ENCODE results near the gene FAM131C.

The FAM131C gene

GRCh38 chr1:16093611-16094010 is 20.2 kb upstream of the FAM131C start:
- Histone ChIP-seq H3K9me3 (ENCODE audit: insufficient read depth, low read length) (no peaks in the 10 kb centered on the region), H3K4me1 (ENCODE audit: low read length) (peaks cover 8% of the 10 kb centered on the region), H3K27me3 (ENCODE audit: low read depth, low read length) (no peaks in the 10 kb centered on the region), H3K4me2 (ENCODE audit: low read length) (no peak overlapping the region), H4K20me1 (ENCODE audit: insufficient read depth, low read length) (no peaks in the 10 kb centered on the region), H2AFZ (ENCODE audit: low read depth, low read length) (no peak overlapping the region), H3K4me3 (ENCODE audit: low read length) (no peak overlapping the region), H3K36me3 (replicated peaks; ENCODE audit: low read depth, low read length) (no peaks in the 10 kb centered on the region), H3K79me2 (ENCODE audit: low read length) (no peaks in the 10 kb centered on the region), H3K9ac (ENCODE audit: low read length) (no peak overlapping the region), H3K27ac (ENCODE audit: low read length) (no peak overlapping the region)
- no peak for TF ChIP-seq EZH2phosphoT487 (IDR thresholded peaks at IDR 0.05; ENCODE audit: low read depth)
- no peak for TF ChIP-seq CTCF (IDR thresholded peaks at IDR 0.05; ENCODE audit: low read depth, low read length)

GRCh38 chr1:16092923-16093511 is 19.6 kb upstream of the FAM131C start:
- no peak overlapping the region for H3K4me2 ChIP-seq (ENCODE audit: low read length)
- H4K20me1 ChIP-seq (ENCODE audit: insufficient read depth, low read length) = no peaks in the 10 kb centered on the region
- H3K9me3 ChIP-seq (ENCODE audit: insufficient read depth, low read length) = no peaks in the 10 kb centered on the region
- H3K27me3 ChIP-seq (ENCODE audit: low read depth, low read length) = no peaks in the 10 kb centered on the region
- H3K4me3 ChIP-seq (ENCODE audit: low read length) = no peak overlapping the region
- H3K36me3 ChIP-seq (replicated peaks; ENCODE audit: low read depth, low read length) = no peaks in the 10 kb centered on the region
- no peak overlapping the region for H3K9ac ChIP-seq (ENCODE audit: low read length)
- no peak overlapping the region for H3K27ac ChIP-seq (ENCODE audit: low read length)
- no peak for TF ChIP-seq EZH2phosphoT487 (IDR thresholded peaks at IDR 0.05; ENCODE audit: low read depth)
- TF ChIP-seq CTCF (IDR thresholded peaks at IDR 0.05; ENCODE audit: low read depth, low read length) = no peak
- no peaks in the 10 kb centered on the region for H3K79me2 ChIP-seq (ENCODE audit: low read length)
- H2AFZ ChIP-seq (ENCODE audit: low read depth, low read length) = no peak overlapping the region
- peaks cover 8% of the 10 kb centered on the region for H3K4me1 ChIP-seq (ENCODE audit: low read length)

- Histone ChIP-seq H3K9me3 (ENCODE audit: insufficient read depth, low read length) (no peaks in the 10 kb centered on the region), H3K27me3 (ENCODE audit: low read depth, low read length) (no peaks in the 10 kb centered on the region)
- TF ChIP-seq EZH2phosphoT487 (IDR thresholded peaks at IDR 0.05; ENCODE audit: low read depth) (no peak), CTCF (IDR thresholded peaks at IDR 0.05; ENCODE audit: low read depth, low read length) (no peak)
Observed at GRCh38 chr1:16092097-16092922, 18.9 kb upstream of the FAM131C start.

GRCh38 chr1:16091296-16091695 is 17.8 kb upstream of the FAM131C start:
- no peaks in the 10 kb centered on the region for H3K79me2 ChIP-seq (ENCODE audit: low read length)
- no peak overlapping the region for H2AFZ ChIP-seq (ENCODE audit: low read depth, low read length)
- H3K9me3 ChIP-seq (ENCODE audit: insufficient read depth, low read length) = no peaks in the 10 kb centered on the region
- no peak overlapping the region for H3K9ac ChIP-seq (ENCODE audit: low read length)
- H3K36me3 ChIP-seq (replicated peaks; ENCODE audit: low read depth, low read length) = no peaks in the 10 kb centered on the region
- TF ChIP-seq CTCF (IDR thresholded peaks at IDR 0.05; ENCODE audit: low read depth, low read length) (no peak), EZH2phosphoT487 (IDR thresholded peaks at IDR 0.05; ENCODE audit: low read depth) (no peak)
- peaks cover 8% of the 10 kb centered on the region for H3K4me1 ChIP-seq (ENCODE audit: low read length)
- H3K4me3 ChIP-seq (ENCODE audit: low read length) = no peak overlapping the region
- no peak overlapping the region for H3K4me2 ChIP-seq (ENCODE audit: low read length)
- no peaks in the 10 kb centered on the region for H3K27me3 ChIP-seq (ENCODE audit: low read depth, low read length)
- H4K20me1 ChIP-seq (ENCODE audit: insufficient read depth, low read length) = no peaks in the 10 kb centered on the region
- no peak overlapping the region for H3K27ac ChIP-seq (ENCODE audit: low read length)

More at GRCh38 chr1:16092097-16092922, 18.9 kb upstream of the FAM131C start:
- H3K4me2 ChIP-seq (ENCODE audit: low read length) = no peak overlapping the region
- no peak overlapping the region for H3K9ac ChIP-seq (ENCODE audit: low read length)
- H4K20me1 ChIP-seq (ENCODE audit: insufficient read depth, low read length) = no peaks in the 10 kb centered on the region
- no peak overlapping the region for H3K4me3 ChIP-seq (ENCODE audit: low read length)
- H3K36me3 ChIP-seq (replicated peaks; ENCODE audit: low read depth, low read length) = no peaks in the 10 kb centered on the region
- no peak overlapping the region for H2AFZ ChIP-seq (ENCODE audit: low read depth, low read length)
- peaks cover 8% of the 10 kb centered on the region for H3K4me1 ChIP-seq (ENCODE audit: low read length)
- no peaks in the 10 kb centered on the region for H3K79me2 ChIP-seq (ENCODE audit: low read length)
- no peak overlapping the region for H3K27ac ChIP-seq (ENCODE audit: low read length)

All from OCI-LY3 (cell line).